ENCODE data around the gene RACGAP1. TPM values are rescaled to one million over a fixed set of nuclear protein-coding genes. Genes with fewer than 3 reads are reported as not detected.

Gene RACGAP1
- total and polyA plus RNA-seq, 2 experiments from 2014 or later: 35.4 to 55.4 TPM

- Histone ChIP-seq H3K9ac (no peak overlapping the region), H4K20me1 (ENCODE audit: insufficient read depth) (no peaks in the 10 kb centered on the region), H3K4me2 (ENCODE audit: unreplicated experiment) (no peak overlapping the region), H3K9me2 (ENCODE audit: insufficient read depth) (no peaks in the 10 kb centered on the region), H3K79me2 (ENCODE audit: insufficient read depth) (no peaks in the 10 kb centered on the region), H3K27me3 (replicated peaks; ENCODE audit: insufficient read depth) (no peaks in the 10 kb centered on the region), H3F3A (ENCODE audit: insufficient read depth) (no peaks in the 10 kb centered on the region), H3K9me3 (ENCODE audit: low read depth) (no peaks in the 10 kb centered on the region), H2AFZ (no peak overlapping the region), H3K4me1 (ENCODE audit: insufficient read depth) (no peaks in the 10 kb centered on the region), H3K36me3 (ENCODE audit: low read depth) (no peaks in the 10 kb centered on the region), H3K27ac (no peak overlapping the region), H3K4me3 (no peak overlapping the region)
- WGBS, 2 experiments (ENCODE audit: low coverage in 1 of 2, low lambda C conversion rate in 2 of 2, missing lambda C conversion rate in 2 of 2): 74 to 76% methylated on average over 3 to 4 of the region's 4 CpGs
- in situ Hi-C loops (cut with MboI): no loop called here
- no peak for TF ChIP-seq EZH2phosphoT487 (IDR thresholded peaks at IDR 0.05; ENCODE audit: insufficient read depth, low read depth)
- TF ChIP-seq EZH2 (IDR thresholded peaks at IDR 0.05; ENCODE audit: insufficient read depth, poor library complexity, severe bottlenecking): no peak
- DNase-seq: no peak
Measured at GRCh38 chr12:50040657-50041056, 15.4 kb upstream of the RACGAP1 start.

- DNase-seq: peak; percentile 75
- 36 to 39% methylated on average over 9 of the region's 9 CpGs for WGBS, 2 experiments (ENCODE audit: low coverage in 1 of 2, low lambda C conversion rate in 2 of 2, missing lambda C conversion rate in 2 of 2)
- TF ChIP-seq EZH2phosphoT487 (IDR thresholded peaks at IDR 0.05; ENCODE audit: insufficient read depth, low read depth): no peak
- no peak for TF ChIP-seq EZH2 (IDR thresholded peaks at IDR 0.05; ENCODE audit: insufficient read depth, poor library complexity, severe bottlenecking)
- in situ Hi-C loops (cut with MboI): no loop called here
- no peaks in the 10 kb centered on the region for H3K27me3 ChIP-seq (replicated peaks; ENCODE audit: insufficient read depth)
- H3K27ac ChIP-seq: no peak overlapping the region
- H3K4me1 ChIP-seq (ENCODE audit: insufficient read depth): no peaks in the 10 kb centered on the region
- H4K20me1 ChIP-seq (ENCODE audit: insufficient read depth): no peaks in the 10 kb centered on the region
- H2AFZ ChIP-seq: no peak overlapping the region
- no peak overlapping the region for H3K9ac ChIP-seq
- H3K9me3 ChIP-seq (ENCODE audit: low read depth): no peaks in the 10 kb centered on the region
- H3K9me2 ChIP-seq (ENCODE audit: insufficient read depth): no peaks in the 10 kb centered on the region
- H3F3A ChIP-seq (ENCODE audit: insufficient read depth): no peaks in the 10 kb centered on the region
- no peaks in the 10 kb centered on the region for H3K79me2 ChIP-seq (ENCODE audit: insufficient read depth)
- no peak overlapping the region for H3K4me2 ChIP-seq (ENCODE audit: unreplicated experiment)
- H3K4me3 ChIP-seq: no peak overlapping the region
- H3K36me3 ChIP-seq (ENCODE audit: low read depth): no peaks in the 10 kb centered on the region
Measured at GRCh38 chr12:50039151-50039835, 14.0 kb upstream of the RACGAP1 start.

- Histone ChIP-seq H3K36me3 (ENCODE audit: low read depth) (no peaks in the 10 kb centered on the region), H3K4me2 (ENCODE audit: unreplicated experiment) (no peak overlapping the region), H2AFZ (no peak overlapping the region), H3K9ac (no peak overlapping the region), H4K20me1 (ENCODE audit: insufficient read depth) (no peaks in the 10 kb centered on the region), H3K27ac (no peak overlapping the region), H3K4me1 (ENCODE audit: insufficient read depth) (no peaks in the 10 kb centered on the region), H3K9me3 (ENCODE audit: low read depth) (no peaks in the 10 kb centered on the region), H3K79me2 (ENCODE audit: insufficient read depth) (no peaks in the 10 kb centered on the region), H3F3A (ENCODE audit: insufficient read depth) (no peaks in the 10 kb centered on the region), H3K9me2 (ENCODE audit: insufficient read depth) (no peaks in the 10 kb centered on the region), H3K27me3 (replicated peaks; ENCODE audit: insufficient read depth) (no peaks in the 10 kb centered on the region), H3K4me3 (no peak overlapping the region)
- in situ Hi-C loops (cut with MboI): no loop called here
- TF ChIP-seq EZH2phosphoT487 (IDR thresholded peaks at IDR 0.05; ENCODE audit: insufficient read depth, low read depth) (no peak), EZH2 (IDR thresholded peaks at IDR 0.05; ENCODE audit: insufficient read depth, poor library complexity, severe bottlenecking) (no peak)
- DNase-seq: no peak
- 79 to 83% methylated on average over 4 of the region's 4 CpGs for WGBS, 2 experiments (ENCODE audit: low coverage in 1 of 2, low lambda C conversion rate in 2 of 2, missing lambda C conversion rate in 2 of 2)
Measured at GRCh38 chr12:50038336-50038735, 13.0 kb upstream of the RACGAP1 start.

GRCh38 chr12:50032854-50033581 lies 7.7 kb upstream of the RACGAP1 start:
- WGBS, 2 experiments (ENCODE audit: low coverage in 1 of 2, low lambda C conversion rate in 2 of 2, missing lambda C conversion rate in 2 of 2): 13 to 35% methylated on average over 6 to 37 of the region's 37 CpGs
- H3K27me3 ChIP-seq (replicated peaks; ENCODE audit: insufficient read depth): no peaks in the 10 kb centered on the region

More at GRCh38 chr12:50032854-50033581, 7.7 kb upstream of the RACGAP1 start:
- H3K9me2 ChIP-seq (ENCODE audit: insufficient read depth): no peaks in the 10 kb centered on the region
- peak; percentile 44 for DNase-seq
- peak overlapping the region; percentile 23 for H3K4me2 ChIP-seq (ENCODE audit: unreplicated experiment)
- no peaks in the 10 kb centered on the region for H3K9me3 ChIP-seq (ENCODE audit: low read depth)
- H3K4me3 ChIP-seq: peak overlapping the region; percentile 38; the same call in 1 of the 2 replicates
- no peaks in the 10 kb centered on the region for H3F3A ChIP-seq (ENCODE audit: insufficient read depth)
- H4K20me1 ChIP-seq (ENCODE audit: insufficient read depth): no peaks in the 10 kb centered on the region
- no peak overlapping the region for H3K9ac ChIP-seq
- no peak for TF ChIP-seq EZH2phosphoT487 (IDR thresholded peaks at IDR 0.05; ENCODE audit: insufficient read depth, low read depth)
- no peak for TF ChIP-seq EZH2 (IDR thresholded peaks at IDR 0.05; ENCODE audit: insufficient read depth, poor library complexity, severe bottlenecking)
- H3K4me1 ChIP-seq (ENCODE audit: insufficient read depth): no peaks in the 10 kb centered on the region
- H3K36me3 ChIP-seq (ENCODE audit: low read depth): no peaks in the 10 kb centered on the region
- H3K27ac ChIP-seq: no peak overlapping the region
- in situ Hi-C loops (cut with MboI): no loop called here
- no peaks in the 10 kb centered on the region for H3K79me2 ChIP-seq (ENCODE audit: insufficient read depth)
- H2AFZ ChIP-seq: peak overlapping the region; percentile 79

Data from GM23248 (cell line).